ENCODE data around the gene TBX5. TPM values are rescaled to one million over a fixed set of nuclear protein-coding genes. Genes with fewer than 3 reads are reported as not detected.

Gene TBX5
- total and polyA plus RNA-seq, 2 donors from 2014 or later = not detected

GRCh38 chr12:114371733-114372132 is 34.2 kb downstream of the TBX5 start:
- no peak for DNase-seq
- TF ChIP-seq CTCF (IDR thresholded peaks at IDR 0.05; ENCODE audit: borderline replicate concordance, extremely low read depth, insufficient read depth) = no peak
- Histone ChIP-seq H3K4me1 (ENCODE audit: control insufficient read depth in 2 of 3, insufficient read depth in 2 of 3, low read depth in 1 of 3, low read length in 3 of 3) (no peaks in the 10 kb centered on the region), H3K36me3 (ENCODE audit: control insufficient read depth in 2 of 3, insufficient read depth in 3 of 3, low read length in 3 of 3) (no peaks in the 10 kb centered on the region), H3K9me3 (ENCODE audit: control insufficient read depth in 2 of 3, insufficient read depth in 1 of 3, low read length in 3 of 3) (no peaks in the 10 kb centered on the region), H3K4me3 (ENCODE audit: low read length in 3 of 3) (no peak overlapping the region), H3K27me3 (ENCODE audit: control insufficient read depth, insufficient read depth, low read length) (no peaks in the 10 kb centered on the region), H3K9ac (ENCODE audit: low read length in 3 of 3) (no peak overlapping the region), H3K27ac (ENCODE audit: low read depth in 2 of 2, low read length in 2 of 2) (no peak overlapping the region)
- no peak for FAIRE-seq
- intact Hi-C loops (cut with DNase I) = no loop called here

GRCh38 chr12:114371250-114371649 is 34.7 kb downstream of the TBX5 start:
- Histone ChIP-seq H3K9ac (ENCODE audit: low read length in 3 of 3) (no peak overlapping the region), H3K4me1 (ENCODE audit: control insufficient read depth in 2 of 3, insufficient read depth in 2 of 3, low read depth in 1 of 3, low read length in 3 of 3) (no peaks in the 10 kb centered on the region), H3K27ac (ENCODE audit: low read depth in 2 of 2, low read length in 2 of 2) (no peak overlapping the region), H3K36me3 (ENCODE audit: control insufficient read depth in 2 of 3, insufficient read depth in 3 of 3, low read length in 3 of 3) (no peaks in the 10 kb centered on the region), H3K9me3 (ENCODE audit: control insufficient read depth in 2 of 3, insufficient read depth in 1 of 3, low read length in 3 of 3) (peaks cover 0 to 3% (median 0%) of the 10 kb centered on the region in 3 donors), H3K4me3 (ENCODE audit: low read length in 3 of 3) (no peak overlapping the region), H3K27me3 (ENCODE audit: control insufficient read depth, insufficient read depth, low read length) (no peaks in the 10 kb centered on the region)
- peak in 1 of 5 donors; percentile 2 for DNase-seq
- no peak for TF ChIP-seq CTCF (IDR thresholded peaks at IDR 0.05; ENCODE audit: borderline replicate concordance, extremely low read depth, insufficient read depth)
- intact Hi-C loops (cut with DNase I) = no loop called here
- FAIRE-seq = no peak

DNA sequence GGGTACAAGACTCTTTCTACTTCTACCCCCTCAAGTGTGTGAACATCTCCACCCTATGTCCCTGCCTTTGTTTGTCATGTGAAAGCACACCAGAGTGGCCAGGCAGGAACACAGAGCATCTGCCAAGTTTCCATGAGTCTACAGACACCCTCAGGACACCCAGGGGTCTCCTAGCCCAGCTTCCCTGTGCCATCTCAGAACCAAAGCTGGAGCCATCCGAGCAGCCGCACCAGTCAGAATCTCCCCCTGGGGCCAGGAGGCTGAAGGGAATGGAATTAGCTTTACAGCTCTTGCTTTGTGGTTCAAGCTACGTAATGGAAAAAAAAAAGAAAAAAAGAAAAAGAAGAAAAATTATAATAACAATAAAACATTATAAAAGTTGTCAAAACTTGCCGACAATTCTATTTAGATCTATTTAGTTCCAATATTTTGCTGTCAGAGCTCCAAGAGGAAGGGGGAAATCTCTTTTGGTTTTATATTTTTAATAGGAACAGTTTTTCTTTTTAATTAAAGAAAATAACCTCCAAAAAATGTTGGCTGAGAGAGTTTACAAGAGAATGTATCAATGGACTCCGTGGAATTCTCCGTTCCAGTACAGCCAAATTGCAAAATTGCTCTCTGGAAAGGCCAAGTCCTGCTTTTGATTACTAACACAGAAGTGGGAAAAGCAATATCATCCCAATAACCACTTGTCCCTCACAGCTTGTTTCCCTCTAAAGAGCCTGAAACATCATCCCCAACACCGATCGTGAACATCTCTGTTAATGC is 37.1 kb downstream of the TBX5 start:
- no peaks in the 10 kb centered on the region for H3K36me3 ChIP-seq (ENCODE audit: control insufficient read depth in 2 of 3, insufficient read depth in 3 of 3, low read length in 3 of 3)
- no peak overlapping the region for H3K27ac ChIP-seq (ENCODE audit: low read depth in 2 of 2, low read length in 2 of 2)
- TF ChIP-seq CTCF (IDR thresholded peaks at IDR 0.05; ENCODE audit: borderline replicate concordance, extremely low read depth, insufficient read depth) = no peak
- peaks cover 0 to 6% (median 0%) of the 10 kb centered on the region in 3 donors for H3K9me3 ChIP-seq (ENCODE audit: control insufficient read depth in 2 of 3, insufficient read depth in 1 of 3, low read length in 3 of 3)
- no peak overlapping the region for H3K4me3 ChIP-seq (ENCODE audit: low read length in 3 of 3)
- no peak for FAIRE-seq
- H3K9ac ChIP-seq (ENCODE audit: low read length in 3 of 3) = no peak overlapping the region
- intact Hi-C loops (cut with DNase I) = no loop called here
- DNase-seq = no peak
- H3K4me1 ChIP-seq (ENCODE audit: control insufficient read depth in 2 of 3, insufficient read depth in 2 of 3, low read depth in 1 of 3, low read length in 3 of 3) = no peaks in the 10 kb centered on the region
- no peaks in the 10 kb centered on the region for H3K27me3 ChIP-seq (ENCODE audit: control insufficient read depth, insufficient read depth, low read length)
